Naive B cell (primary cell): ENCODE data around the gene AK5. TPM values are rescaled to one million over a fixed set of nuclear protein-coding genes. Genes with fewer than 3 reads are reported as not detected.
A peak's percentile ranks its signal among the peaks of the same experiment; 100 is the strongest.

ENCODE experiments used
- ATAC-seq, 2 donors: fragments of 150-1000 bp; cut with Tn5 transposase; 2 replicates each; pipeline ENCODE4 v1.10.0; 2021; ENCODE audit warnings: low read depth in 2 of 2, mild to moderate bottlenecking in 2 of 2, moderate library complexity in 2 of 2
- DNase-seq: peaks from one replicate; pipeline ENCODE4 v3.0.0; 2022
- H3K27ac Mint-ChIP-seq, 6 donors: one replicate each; pipeline ENCODE4 v1.8.0; 2020 to 2022; ENCODE audit warnings: mild to moderate bottlenecking in 6 of 6, mixed read lengths in 6 of 6, moderate library complexity in 5 of 6, inconsistent platforms in 2 of 6
- H3K27me3 Mint-ChIP-seq, 3 donors: one replicate each; pipeline ENCODE4 v1.8.0; 2021 to 2022; ENCODE audit warnings: mixed read lengths in 3 of 3, mild to moderate bottlenecking in 1 of 3
- H3K36me3 Mint-ChIP-seq, 2 donors: one replicate each; pipeline ENCODE4 v1.8.0; 2020 to 2022; ENCODE audit warnings: mixed read lengths in 2 of 2, inconsistent platforms in 1 of 2, mild to moderate bottlenecking in 1 of 2
- H3K4me1 Mint-ChIP-seq, 3 donors: one replicate each; pipeline ENCODE4 v1.8.0; 2020 to 2022; ENCODE audit warnings: mixed read lengths in 3 of 3, inconsistent platforms in 1 of 3, mild to moderate bottlenecking in 1 of 3, moderate library complexity in 1 of 3
- H3K4me3 Mint-ChIP-seq, 8 donors: one replicate each; pipeline ENCODE4 v1.8.0; 2020 to 2022; ENCODE audit warnings: mild to moderate bottlenecking in 8 of 8, mixed read lengths in 8 of 8, moderate library complexity in 8 of 8, inconsistent platforms in 2 of 8
- H3K9me3 Mint-ChIP-seq, 7 donors: one replicate each; pipeline ENCODE4 v1.8.0; 2020 to 2022; ENCODE audit warnings: mixed read lengths in 7 of 7, mild to moderate bottlenecking in 5 of 7, inconsistent platforms in 2 of 7, moderate library complexity in 1 of 7
- polyA plus RNA-seq, 6 donors: library from polyadenylated mRNA; unstranded; fragments of 300-500 nt; fragmentation: Illumina TruSeq; gene quantifications; one replicate each; pipeline ENCODE4 v1.2.3, GENCODE V29; 2021; ENCODE audit warnings: low read depth in 6 of 6

Gene AK5
- polyA plus RNA-seq, 6 donors from 2014 or later, result 0.21 to 1.0 (median 0.36) TPM; not detected in 1

GRCh38 chr1:77545970-77546369 lies 264.2 kb downstream of the AK5 start:
- H3K27ac Mint-ChIP-seq, result no peak overlapping the region
- peaks cover 0 to 4% of the 10 kb centered on the region in 2 donors for H3K36me3 Mint-ChIP-seq
- DNase-seq (no peak), ATAC-seq (no peak)
- H3K9me3 Mint-ChIP-seq, result no peaks in the 10 kb centered on the region
- H3K4me1 Mint-ChIP-seq, result peaks cover 0 to 5% (median 4%) of the 10 kb centered on the region in 3 donors
- H3K27me3 Mint-ChIP-seq, result peaks cover 0 to 7% (median 3%) of the 10 kb centered on the region in 3 donors
- H3K4me3 Mint-ChIP-seq, result no peak overlapping the region

GRCh38 chr1:77546890-77547289 lies 265.1 kb downstream of the AK5 start:
- peak overlapping the region in 1 of 6 donors; percentile 5 for H3K27ac Mint-ChIP-seq
- H3K4me1 Mint-ChIP-seq, result no peaks in the 10 kb centered on the region
- peaks cover 0 to 4% of the 10 kb centered on the region in 2 donors for H3K36me3 Mint-ChIP-seq
- no peaks in the 10 kb centered on the region for H3K9me3 Mint-ChIP-seq
- DNase-seq, result no peak
- H3K27me3 Mint-ChIP-seq, result peaks cover 0 to 12% (median 3%) of the 10 kb centered on the region in 3 donors
- no peak for ATAC-seq
- no peak overlapping the region for H3K4me3 Mint-ChIP-seq

GRCh38 chr1:77548285-77548684 lies 266.5 kb downstream of the AK5 start:
- H3K36me3 Mint-ChIP-seq, result peaks cover 0 to 4% of the 10 kb centered on the region in 2 donors

GRCh38 chr1:77550135-77550534 lies 268.3 kb downstream of the AK5 start:
- DNase-seq (no peak), ATAC-seq (no peak)
- no peaks in the 10 kb centered on the region for H3K4me1 Mint-ChIP-seq
- no peak overlapping the region for H3K27ac Mint-ChIP-seq
- peaks cover 0 to 12% (median 3%) of the 10 kb centered on the region in 3 donors for H3K27me3 Mint-ChIP-seq
- H3K9me3 Mint-ChIP-seq, result peaks cover 0 to 1% (median 0%) of the 10 kb centered on the region in 7 donors
- H3K4me3 Mint-ChIP-seq, result no peak overlapping the region
- H3K36me3 Mint-ChIP-seq, result peaks cover 0 to 4% of the 10 kb centered on the region in 2 donors

More at GRCh38 chr1:77548285-77548684, 266.5 kb downstream of the AK5 start:
- H3K27ac Mint-ChIP-seq, result no peak overlapping the region
- no peaks in the 10 kb centered on the region for H3K4me1 Mint-ChIP-seq
- H3K4me3 Mint-ChIP-seq, result no peak overlapping the region
- DNase-seq (no peak), ATAC-seq (no peak)
- H3K9me3 Mint-ChIP-seq, result no peaks in the 10 kb centered on the region
- peaks cover 0 to 12% (median 3%) of the 10 kb centered on the region in 3 donors for H3K27me3 Mint-ChIP-seq

GRCh38 chr1:77552626-77553025 lies 270.8 kb downstream of the AK5 start:
- ATAC-seq, result no peak
- DNase-seq, result no peak
- Mint-ChIP-seq H3K4me3 (no peak overlapping the region), H3K36me3 (no peaks in the 10 kb centered on the region), H3K4me1 (no peaks in the 10 kb centered on the region), H3K27me3 (peaks cover 0 to 12% (median 0%) of the 10 kb centered on the region in 3 donors), H3K27ac (no peak overlapping the region), H3K9me3 (peaks cover 0 to 3% (median 0%) of the 10 kb centered on the region in 7 donors)

- no peak overlapping the region for H3K4me3 Mint-ChIP-seq
- peaks cover 0 to under 1% (median 0%) of the 10 kb centered on the region in 3 donors for H3K4me1 Mint-ChIP-seq
- DNase-seq (no peak), ATAC-seq (no peak)
- no peaks in the 10 kb centered on the region for H3K36me3 Mint-ChIP-seq
- peaks cover 0 to 4% (median 0%) of the 10 kb centered on the region in 7 donors for H3K9me3 Mint-ChIP-seq
- peaks cover 0 to 7% (median 0%) of the 10 kb centered on the region in 3 donors for H3K27me3 Mint-ChIP-seq
- no peak overlapping the region for H3K27ac Mint-ChIP-seq
Measured at GRCh38 chr1:77553568-77554291, 271.9 kb downstream of the AK5 start.

- peaks cover 0 to 5% (median 0%) of the 10 kb centered on the region in 3 donors for H3K27me3 Mint-ChIP-seq
- peak overlapping the region in 1 of 6 donors; percentile 6 for H3K27ac Mint-ChIP-seq
- H3K4me3 Mint-ChIP-seq, result no peak overlapping the region
- peaks cover 0 to 4% (median 0%) of the 10 kb centered on the region in 7 donors for H3K9me3 Mint-ChIP-seq
- H3K4me1 Mint-ChIP-seq, result peaks cover 0 to 4% (median 0%) of the 10 kb centered on the region in 3 donors
- DNase-seq (no peak), ATAC-seq (no peak)
- peaks cover 0 to 3% of the 10 kb centered on the region in 2 donors for H3K36me3 Mint-ChIP-seq
Measured at GRCh38 chr1:77556045-77556444, 274.2 kb downstream of the AK5 start.

- ATAC-seq (no peak), DNase-seq (no peak)
- Mint-ChIP-seq H3K27me3 (no peaks in the 10 kb centered on the region), H3K27ac (peak overlapping the region in 2 of 6 donors; percentile 3 to 50), H3K9me3 (peaks cover 0 to 4% (median 0%) of the 10 kb centered on the region in 7 donors), H3K36me3 (peaks cover 0 to 7% of the 10 kb centered on the region in 2 donors), H3K4me1 (peaks cover 0 to 4% (median 0%) of the 10 kb centered on the region in 3 donors), H3K4me3 (no peak overlapping the region)
Measured at GRCh38 chr1:77557053-77557452, 275.2 kb downstream of the AK5 start.

- no peak for DNase-seq
- Mint-ChIP-seq H3K4me3 (no peak overlapping the region), H3K36me3 (peaks cover 0 to 18% of the 10 kb centered on the region in 2 donors), H3K9me3 (peaks cover 0 to 4% (median 0%) of the 10 kb centered on the region in 7 donors), H3K27me3 (no peaks in the 10 kb centered on the region), H3K4me1 (peaks cover 0 to 4% (median 0%) of the 10 kb centered on the region in 3 donors), H3K27ac (peak overlapping the region in 3 of 6 donors; percentile 55 to 79 (median 69))
- no peak for ATAC-seq
Measured at GRCh38 chr1:77558591-77559164, 276.9 kb downstream of the AK5 start.

GRCh38 chr1:77560741-77561140 lies 278.9 kb downstream of the AK5 start:
- Mint-ChIP-seq H3K9me3 (peaks cover 0 to 4% (median 0%) of the 10 kb centered on the region in 7 donors), H3K27me3 (no peaks in the 10 kb centered on the region), H3K4me1 (peaks cover 0 to 4% (median 0%) of the 10 kb centered on the region in 3 donors), H3K36me3 (peaks cover 8 to 24% of the 10 kb centered on the region in 2 donors), H3K4me3 (no peak overlapping the region), H3K27ac (peak overlapping the region in 2 of 6 donors; percentile 7 to 28)
- ATAC-seq (no peak), DNase-seq (no peak)

- peaks cover 28 to 43% of the 10 kb centered on the region in 2 donors for H3K36me3 Mint-ChIP-seq
- peaks cover 0 to 4% (median 0%) of the 10 kb centered on the region in 3 donors for H3K4me1 Mint-ChIP-seq
- no peak overlapping the region for H3K27ac Mint-ChIP-seq
- no peak overlapping the region for H3K4me3 Mint-ChIP-seq
- no peaks in the 10 kb centered on the region for H3K27me3 Mint-ChIP-seq
- peaks cover 0 to 3% (median 0%) of the 10 kb centered on the region in 7 donors for H3K9me3 Mint-ChIP-seq
- DNase-seq (no peak), ATAC-seq (no peak)
Measured at GRCh38 chr1:77562596-77563150, 280.9 kb downstream of the AK5 start.

- no peaks in the 10 kb centered on the region for H3K27me3 Mint-ChIP-seq
- DNase-seq (no peak), ATAC-seq (no peak)
- H3K27ac Mint-ChIP-seq, result no peak overlapping the region
- H3K4me3 Mint-ChIP-seq, result no peak overlapping the region
- peaks cover 46 to 51% of the 10 kb centered on the region in 2 donors for H3K36me3 Mint-ChIP-seq
- H3K4me1 Mint-ChIP-seq, result no peaks in the 10 kb centered on the region
- no peaks in the 10 kb centered on the region for H3K9me3 Mint-ChIP-seq
Measured at GRCh38 chr1:77565321-77565720, 283.5 kb downstream of the AK5 start.

- no peaks in the 10 kb centered on the region for H3K27me3 Mint-ChIP-seq
- ATAC-seq (no peak), DNase-seq (no peak)
- peaks cover 40 to 43% of the 10 kb centered on the region in 2 donors for H3K36me3 Mint-ChIP-seq
- no peaks in the 10 kb centered on the region for H3K9me3 Mint-ChIP-seq
- no peaks in the 10 kb centered on the region for H3K4me1 Mint-ChIP-seq
- no peak overlapping the region for H3K27ac Mint-ChIP-seq
- H3K4me3 Mint-ChIP-seq, result no peak overlapping the region
Measured at GRCh38 chr1:77571642-77572041, 289.8 kb downstream of the AK5 start.
